GM18520 (cell line): ENCODE data around the gene GJD4.

Source experiments
- ATAC-seq: cut with Tn5 transposase; IDR thresholded peaks from one replicate; pipeline ENCODE4 v1.9.1; 2021; ENCODE audit not compliant: unreplicated experiment

Gene GJD4, protein sequence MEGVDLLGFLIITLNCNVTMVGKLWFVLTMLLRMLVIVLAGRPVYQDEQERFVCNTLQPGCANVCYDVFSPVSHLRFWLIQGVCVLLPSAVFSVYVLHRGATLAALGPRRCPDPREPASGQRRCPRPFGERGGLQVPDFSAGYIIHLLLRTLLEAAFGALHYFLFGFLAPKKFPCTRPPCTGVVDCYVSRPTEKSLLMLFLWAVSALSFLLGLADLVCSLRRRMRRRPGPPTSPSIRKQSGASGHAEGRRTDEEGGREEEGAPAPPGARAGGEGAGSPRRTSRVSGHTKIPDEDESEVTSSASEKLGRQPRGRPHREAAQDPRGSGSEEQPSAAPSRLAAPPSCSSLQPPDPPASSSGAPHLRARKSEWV

DNA sequence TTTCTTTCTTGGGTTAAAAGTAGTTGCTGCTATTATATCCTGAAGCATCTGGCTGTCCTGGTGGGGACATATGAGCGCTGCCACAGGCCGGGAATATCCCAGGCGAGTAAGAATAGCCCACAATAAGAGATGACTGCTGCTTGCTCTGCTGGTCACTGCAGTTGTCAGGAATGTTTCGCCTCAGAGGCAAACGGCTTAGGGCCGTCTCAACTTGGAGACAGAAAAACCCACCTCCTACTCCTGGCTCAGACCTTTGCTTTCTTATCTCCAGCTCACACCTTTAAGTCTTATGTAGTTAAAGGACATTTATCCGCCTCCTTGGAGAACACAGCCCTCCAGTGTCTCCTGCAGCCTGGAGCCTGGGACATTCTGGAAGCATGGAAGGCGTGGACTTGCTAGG is at the start of gene GJD4:
Gene GJD4, plus strand, starts transcription at position 151 of the 400 bp plus-strand sequence. Its CDS starts 227 bp downstream, at position 378.
- no peak for ATAC-seq

DNA sequence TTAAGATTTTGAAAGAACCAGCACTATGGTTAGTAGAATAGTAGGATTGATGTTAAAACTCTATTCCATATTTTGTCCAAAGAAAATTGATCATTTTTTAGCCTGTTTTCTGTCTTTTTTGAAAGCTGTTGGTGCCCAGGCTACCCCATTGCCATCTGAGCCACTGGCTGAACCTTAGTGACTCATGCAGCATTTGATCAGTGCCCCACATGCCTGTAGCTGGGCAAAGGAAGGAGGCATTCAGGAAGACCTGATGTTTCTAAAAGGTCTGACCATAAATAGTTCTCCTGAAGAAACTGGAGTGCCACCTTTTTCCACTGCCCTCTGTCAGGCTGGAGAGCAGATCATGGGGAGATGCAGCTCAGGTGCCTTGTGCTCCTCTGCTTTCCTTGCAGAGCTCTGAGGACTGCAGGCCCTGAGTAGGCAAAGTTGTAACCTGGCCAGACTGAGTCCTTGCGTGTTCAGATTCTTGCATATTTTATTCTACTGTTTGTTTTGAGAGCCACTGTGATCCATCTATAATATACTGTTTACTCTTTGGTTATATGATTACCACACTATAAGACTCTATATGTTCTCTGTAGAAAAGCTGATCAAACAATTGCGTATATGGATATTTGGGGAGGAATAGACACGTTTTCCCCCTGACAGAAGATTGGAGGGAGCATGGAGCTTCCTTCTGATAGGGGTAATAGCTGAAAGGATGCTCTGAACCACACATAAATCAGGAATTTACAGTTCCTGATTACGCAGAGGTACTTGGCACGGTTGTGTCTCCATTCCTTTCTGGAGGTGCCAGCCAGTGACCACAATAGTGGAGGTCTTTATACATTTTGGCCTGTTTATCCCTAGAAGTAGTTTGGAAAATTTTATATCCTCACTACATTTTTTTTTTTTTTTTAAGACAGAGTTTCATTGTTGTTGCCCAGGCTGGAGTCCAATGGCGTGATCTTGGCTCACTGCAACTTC is 48.9 kb upstream of the GJD4 start:
- ATAC-seq = no peak

DNA sequence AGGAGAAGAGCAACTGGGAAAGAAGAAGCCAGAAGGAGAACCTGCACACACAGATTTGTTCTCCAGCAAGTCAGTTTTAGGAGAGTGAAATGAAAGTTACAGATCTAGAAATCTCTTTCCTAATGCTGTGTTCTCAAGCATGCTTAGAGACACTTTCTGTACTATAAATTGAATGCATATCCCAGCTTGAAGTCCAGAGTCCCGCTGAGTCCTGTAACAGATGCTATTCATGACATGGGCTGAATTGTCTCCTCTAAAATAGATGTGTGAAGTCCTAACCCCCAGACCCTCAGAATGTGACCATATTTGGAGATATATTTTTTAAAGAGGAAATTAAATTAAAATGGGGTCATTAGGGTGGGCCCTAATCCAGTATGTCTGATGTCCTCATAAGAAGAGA is 46.9 kb upstream of the GJD4 start:
- ATAC-seq = no peak

DNA sequence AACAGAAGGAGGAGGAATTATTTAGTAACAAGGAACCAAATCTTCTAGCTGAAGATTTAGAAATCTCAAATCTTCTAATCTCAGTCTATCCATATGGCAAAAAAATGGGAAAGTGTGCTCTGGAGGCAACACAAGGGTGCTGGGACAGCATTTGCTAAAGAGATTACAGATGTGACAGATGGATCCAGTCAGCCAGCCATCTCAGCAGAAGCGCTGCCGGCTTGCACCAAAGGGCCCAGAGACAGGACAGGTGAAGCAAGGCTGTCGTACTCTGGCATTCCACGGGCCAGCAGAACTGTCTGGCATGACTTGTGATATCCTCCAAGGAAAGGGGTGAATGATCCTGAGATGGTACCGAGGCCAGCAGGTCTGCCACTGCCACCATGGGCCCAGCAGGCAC is 45.7 kb upstream of the GJD4 start:
- no peak for ATAC-seq

DNA sequence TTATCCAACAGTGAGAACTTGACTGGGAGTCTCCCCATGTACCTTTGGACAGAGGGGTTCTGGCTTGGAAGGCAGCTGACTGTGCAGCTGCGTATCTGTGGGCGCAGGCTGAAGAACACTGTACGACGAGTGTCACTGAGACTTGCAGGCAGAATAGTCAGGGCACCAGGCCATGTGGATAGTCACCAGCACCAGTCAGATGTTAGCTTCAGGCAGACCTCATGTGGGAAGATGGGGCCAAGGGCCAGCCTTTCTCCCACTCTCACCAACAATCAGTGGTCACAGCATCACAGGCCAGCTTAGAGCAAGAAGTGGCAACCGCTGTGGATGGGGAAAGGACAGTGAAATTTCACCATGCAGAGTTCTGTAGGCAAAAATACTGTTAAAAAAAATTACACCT is 43.4 kb upstream of the GJD4 start:
- ATAC-seq = no peak

DNA sequence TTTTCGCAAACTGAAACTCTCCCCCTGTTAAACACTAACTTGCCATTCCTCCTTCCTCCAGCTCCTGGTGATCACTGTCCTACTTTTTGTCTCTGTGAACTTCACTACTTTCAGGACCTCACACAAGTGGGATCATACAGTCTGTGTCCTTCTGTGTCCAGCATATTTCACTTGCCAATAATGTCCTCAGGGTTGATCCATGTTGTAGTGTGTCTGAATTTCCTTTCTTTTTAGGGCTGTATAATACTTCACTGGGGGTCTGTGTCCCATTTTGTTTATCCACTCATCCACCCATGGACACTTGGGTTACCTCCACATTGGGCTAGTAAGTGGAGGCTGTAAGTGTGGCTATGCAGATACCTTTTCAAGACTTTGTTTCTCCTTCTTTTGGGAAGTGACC is 42.7 kb upstream of the GJD4 start:
- ATAC-seq = no peak

DNA sequence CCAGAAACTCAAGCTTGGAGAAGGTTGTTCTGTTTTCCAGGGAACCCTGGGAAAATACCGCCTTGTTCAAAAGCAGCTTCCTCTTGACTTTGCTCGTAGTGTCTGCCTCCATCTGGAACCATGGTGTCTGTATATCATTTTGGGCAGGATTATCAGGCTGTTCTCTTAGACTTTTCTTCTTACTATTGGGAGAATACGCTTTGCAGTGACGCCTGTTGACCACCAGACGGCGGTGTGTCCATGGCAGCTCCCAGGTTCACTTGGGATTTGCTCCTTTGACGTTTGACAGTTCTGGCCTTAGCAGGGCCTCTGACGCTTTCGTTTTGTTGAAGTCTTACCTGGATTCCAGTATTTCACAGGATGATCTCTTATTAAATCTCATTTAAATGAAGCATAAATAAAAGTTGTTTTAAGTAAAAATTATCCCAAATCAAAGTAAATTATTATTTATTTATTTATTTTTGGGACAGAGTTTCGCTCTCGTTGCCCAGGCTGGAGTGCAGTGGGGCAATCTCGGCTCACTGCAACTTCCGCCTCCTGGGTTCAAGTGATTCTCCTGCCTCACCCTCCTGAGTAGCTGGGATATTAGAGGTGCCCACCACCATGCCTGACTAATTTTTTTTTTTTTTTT is 41.8 kb upstream of the GJD4 start:
- no peak for ATAC-seq

DNA sequence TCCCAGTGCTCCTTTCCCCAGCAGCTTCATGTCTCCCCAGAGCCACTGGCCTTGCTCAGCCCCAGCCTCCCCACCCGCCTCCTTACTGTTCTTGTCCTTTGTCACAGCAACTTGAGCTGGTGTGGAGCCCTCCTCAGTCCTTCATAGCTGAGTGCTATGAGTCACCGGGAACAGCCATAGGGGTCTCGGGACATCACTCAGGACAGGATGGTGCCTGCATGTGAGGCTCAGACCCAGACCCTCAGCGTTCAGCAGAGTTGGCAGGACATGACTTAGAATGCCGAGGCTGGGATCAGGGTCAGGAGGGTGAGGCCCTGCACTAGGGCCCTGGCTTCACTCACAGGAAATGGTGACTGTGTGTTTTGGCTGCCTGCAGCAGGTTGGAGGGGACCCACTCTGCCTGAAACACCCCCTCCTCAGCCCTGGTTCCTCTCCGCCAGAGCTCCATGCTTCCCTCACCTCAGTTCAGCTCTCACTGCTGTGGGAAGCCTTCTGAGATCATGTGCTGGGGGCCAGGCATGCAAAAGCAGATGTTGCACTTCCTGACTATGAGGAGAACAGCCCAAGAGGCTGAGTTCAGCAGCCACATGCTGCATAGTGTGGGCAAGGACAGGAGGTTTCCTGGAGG is 40.7 kb upstream of the GJD4 start:
- ATAC-seq = no peak

DNA sequence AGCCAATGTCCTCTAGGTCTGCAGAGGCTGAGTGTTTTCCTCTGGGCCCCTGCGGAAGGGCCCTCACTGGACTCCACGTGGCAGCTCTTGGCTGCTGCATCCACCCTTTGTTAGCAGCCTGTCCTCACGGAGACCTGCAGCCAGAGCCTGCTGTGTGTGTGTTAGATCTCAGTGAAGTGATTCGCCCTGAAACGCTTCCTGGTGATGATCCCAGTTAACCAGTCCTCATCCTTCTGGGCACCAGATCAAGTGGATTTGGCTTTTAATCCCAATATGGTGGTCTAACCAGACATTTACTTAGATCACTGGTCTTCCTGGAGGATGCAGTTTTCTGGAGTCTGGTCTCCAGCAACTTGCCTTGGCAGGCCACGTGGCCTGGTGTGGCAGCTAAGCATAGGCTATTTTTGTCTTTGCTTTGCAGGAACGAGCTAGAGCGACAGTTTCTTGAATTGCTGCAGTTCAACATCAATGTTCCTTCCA is 39.5 kb upstream of the GJD4 start:
- no peak for ATAC-seq

DNA sequence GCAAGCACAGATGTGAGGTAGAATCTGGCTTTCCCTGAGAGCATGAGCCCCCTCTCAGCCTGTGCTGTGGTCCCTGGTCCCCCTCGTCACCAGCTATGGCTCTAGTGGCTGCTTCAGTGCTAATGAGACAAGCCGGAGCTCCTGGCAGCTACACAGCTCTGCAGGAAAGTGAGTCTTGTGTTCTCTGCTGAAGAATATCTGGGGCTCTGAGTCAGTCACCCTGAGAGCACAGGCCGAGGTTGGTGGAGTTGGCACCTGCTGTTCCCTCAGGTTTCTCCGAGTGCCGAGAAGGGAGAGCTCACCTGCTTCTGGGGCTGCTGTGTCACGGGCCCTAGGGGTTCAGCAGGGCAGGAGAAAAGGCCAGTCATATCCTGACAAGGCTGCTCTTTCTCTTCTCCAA is 37.2 kb upstream of the GJD4 start:
- no peak for ATAC-seq

DNA sequence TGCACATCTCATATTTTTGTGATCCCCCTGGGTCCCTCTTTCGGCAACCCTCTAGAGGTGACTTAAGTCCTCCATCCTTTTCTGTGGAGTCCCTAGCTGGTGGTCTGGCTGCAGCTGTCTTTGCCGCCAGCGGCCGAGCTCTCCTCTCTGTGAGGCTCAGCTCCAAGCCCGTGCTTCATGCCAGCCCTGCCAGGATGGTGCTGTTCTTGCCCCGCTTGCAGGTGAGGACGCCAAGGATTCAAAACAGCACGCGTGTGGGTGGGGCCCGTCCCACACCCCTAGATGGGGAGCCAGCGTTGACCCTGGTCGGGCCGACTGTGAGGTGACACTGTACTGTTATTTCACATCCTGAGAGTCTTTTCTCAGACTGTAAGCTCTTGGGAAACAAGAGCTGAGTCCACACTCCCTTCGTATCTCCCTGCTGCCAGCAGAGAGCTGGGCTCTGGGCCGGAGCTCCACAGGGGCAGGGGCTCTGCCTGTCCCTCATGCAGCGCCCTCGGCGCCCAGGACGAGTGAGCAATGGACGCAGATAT is 36.6 kb upstream of the GJD4 start:
- ATAC-seq = no peak

DNA sequence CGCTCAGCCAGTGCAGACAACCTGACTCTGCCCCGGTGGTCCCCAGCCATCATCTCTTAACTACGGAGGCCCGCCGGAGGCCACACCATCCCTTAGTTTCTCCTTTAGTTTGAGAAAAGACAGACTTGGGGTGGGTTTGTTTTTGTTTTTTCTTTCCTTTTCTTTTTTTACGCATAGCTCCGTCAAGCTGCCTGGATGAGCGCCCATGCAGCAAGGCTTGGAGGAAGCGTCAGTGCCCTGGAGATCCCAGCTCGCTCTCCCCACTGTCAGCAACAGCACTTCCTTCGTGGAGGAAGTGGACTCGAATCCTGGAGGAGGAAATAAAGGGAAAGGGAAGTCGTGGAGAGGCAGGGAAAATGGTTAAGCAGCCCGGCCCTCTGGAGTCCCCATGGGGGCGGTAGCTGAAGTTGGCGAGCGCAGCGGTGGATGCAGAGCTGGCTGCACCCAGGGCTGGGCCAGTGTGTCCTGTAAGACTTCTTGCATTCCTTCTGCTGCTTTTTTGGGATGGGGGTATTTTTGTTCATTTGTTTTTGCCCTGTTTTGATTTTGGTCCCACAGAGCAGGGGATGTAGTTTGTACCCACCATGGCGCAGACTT is 35.9 kb upstream of the GJD4 start:
- ATAC-seq = no peak

DNA sequence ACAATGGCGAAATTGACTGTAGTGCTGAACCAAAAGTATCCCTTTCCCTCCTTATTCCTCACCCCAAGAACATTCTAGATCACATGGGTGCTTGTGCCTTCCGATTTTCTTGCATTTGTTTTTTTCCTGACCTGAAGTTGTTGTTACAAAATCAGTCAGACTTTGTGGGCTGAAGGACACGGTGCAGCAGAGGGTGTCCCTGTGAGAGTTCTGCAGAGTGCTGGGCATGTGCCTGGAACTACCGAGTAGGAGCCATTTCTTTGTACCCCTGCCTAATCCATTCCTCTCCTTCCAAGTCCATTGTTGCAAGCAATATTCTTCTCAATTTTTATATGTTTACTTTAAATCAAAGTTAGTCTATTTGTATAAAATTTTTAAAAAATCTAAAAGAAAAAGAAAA is 35.3 kb upstream of the GJD4 start:
- no peak for ATAC-seq

DNA sequence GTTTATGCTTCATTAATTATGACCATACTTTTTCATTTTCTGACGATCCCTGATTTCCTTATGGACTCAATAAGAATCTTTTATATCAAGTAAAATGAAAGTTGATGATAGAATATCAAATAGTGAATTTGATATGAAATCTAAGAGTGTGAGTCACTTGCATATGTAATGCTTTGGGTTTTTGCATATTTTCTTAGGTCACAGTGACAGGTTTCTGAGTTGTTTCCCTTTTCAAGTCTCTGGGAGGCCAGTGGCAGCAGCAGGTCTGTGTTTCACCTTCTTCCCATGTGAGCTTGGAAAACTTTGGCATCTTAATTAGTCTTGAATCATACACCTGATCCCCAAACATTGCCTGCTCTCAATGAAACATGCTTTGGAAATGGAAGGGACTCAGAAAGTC is 34.7 kb upstream of the GJD4 start:
- ATAC-seq = no peak

DNA sequence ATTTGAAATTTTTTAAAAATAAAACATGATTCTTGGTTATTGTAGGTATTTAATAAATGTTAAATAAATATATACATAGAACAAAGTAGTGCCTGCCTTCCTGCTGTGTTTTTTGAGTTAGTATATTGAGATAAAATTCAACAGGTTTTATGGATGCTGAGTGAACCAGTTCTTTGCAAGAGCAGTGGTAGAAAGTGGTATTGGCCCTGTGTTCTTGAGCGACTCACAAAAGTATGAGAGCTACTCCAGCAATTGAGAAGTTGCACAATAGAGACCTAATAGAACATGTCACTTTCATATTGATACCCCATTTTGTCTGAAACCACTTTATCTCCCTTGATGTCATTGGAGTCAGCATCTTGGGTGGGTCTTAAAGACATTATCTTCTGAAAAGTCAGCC is 32.6 kb upstream of the GJD4 start:
- ATAC-seq = no peak

DNA sequence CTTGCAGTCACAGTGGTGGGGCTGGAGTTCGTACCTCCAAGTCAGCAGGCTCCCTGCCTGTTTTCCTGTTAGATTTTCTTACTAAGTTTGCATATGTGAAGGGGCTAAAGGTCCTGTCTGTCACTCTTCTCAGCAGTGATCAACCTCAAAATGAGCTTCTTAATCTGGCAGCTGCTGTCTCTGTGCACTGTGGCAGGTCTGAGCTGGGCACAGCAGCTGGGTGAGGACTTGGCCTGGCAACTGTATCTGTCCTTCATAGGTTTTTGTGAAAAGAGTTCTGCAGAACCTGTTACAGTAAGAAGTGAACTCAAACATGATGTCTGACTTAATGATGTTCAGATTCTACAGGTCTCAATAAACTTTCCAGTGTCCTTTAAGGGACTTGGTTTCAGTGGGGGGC is 31.3 kb upstream of the GJD4 start:
- ATAC-seq = no peak

DNA sequence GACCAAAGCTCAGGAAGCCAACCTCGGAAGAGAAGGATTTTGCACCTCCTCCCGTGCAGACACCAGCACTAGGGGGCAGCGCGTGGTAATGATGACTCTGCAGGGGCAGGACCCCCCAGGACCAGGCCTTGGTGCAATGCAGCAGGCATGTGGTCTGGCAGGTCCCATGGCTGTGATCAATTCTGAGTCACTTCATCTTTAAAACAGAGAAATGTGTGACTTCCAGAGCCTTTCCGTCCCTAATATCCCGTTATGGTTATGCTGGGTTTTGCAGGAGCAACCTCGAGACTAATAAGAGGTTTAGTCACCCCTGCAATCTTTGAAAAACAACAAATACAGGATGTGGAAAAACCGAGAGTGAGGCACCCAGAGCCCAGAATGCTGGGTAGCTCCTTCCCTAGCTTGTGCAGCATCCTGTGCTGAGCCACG is 30.2 kb upstream of the GJD4 start:
- no peak for ATAC-seq

DNA sequence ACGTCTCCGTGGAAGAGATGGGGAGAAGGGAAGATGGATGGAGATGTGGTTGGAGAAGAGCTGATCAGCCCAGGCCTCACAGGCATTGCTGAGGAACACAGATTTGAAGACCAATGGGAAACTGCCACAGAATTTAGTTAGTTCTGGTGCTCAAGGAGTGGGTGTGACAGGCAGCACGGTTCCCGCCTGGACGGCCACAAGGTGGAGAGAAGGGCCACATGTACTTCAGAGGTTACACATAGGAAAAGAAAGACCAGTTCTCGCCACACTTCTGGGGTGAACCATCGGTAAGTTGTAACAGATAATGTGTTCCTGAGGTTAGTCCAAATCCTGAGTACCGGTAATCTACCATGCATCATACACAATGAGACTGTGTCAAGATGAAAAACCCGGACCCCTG is 29.5 kb upstream of the GJD4 start:
- no peak for ATAC-seq

DNA sequence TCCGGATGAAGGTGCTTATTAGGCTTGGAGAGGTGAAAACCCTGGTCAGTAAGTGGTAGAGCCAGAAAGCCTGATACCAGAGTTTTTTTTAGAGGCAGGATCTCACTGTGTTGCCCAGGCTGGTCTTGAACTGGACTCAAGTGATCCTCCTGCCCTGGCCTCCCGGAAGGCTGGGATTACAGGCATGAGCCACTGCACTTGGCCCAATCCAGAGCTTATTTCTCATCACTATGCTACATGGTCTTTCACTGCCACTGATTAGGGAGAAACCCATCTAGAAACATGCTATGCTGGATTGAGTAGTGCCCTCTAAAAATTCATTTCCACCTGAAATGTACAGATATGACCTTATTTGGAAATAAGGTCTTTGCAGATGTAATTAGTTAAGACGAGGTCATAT is 28.4 kb upstream of the GJD4 start:
- ATAC-seq = no peak

DNA sequence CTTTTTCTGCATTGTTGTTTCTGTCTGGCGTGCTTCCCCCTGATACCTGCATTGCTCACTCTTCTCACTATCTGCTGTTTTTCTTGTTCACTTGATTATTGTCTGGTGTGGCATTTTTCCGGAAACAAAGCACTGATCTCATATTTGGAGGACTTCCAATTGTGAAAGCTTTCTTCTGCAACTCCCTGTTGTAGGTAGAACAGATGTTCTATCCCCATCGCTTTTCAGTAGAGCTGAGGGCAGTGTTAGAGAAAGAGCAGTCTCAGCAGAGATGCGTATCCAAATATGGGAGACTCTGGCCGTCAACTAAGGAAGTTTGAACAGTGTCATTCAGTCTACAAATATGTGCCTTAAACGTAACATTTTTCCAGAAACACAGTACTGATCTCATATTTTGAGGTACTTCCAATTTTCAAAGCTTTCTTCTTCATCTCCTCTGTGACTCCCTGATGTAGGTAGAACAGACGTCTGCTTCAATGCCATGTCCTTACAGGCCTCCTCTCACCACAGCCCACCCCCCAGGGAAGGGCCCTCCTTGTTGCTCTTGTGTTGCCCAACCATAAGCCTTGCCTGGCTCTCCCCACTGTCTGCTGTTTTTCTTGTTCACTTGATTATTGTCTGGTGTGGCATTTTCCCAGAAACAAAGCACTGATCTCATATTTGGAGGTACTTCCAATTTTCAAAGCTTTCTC is 27.1 kb upstream of the GJD4 start:
- no peak for ATAC-seq
